HEK293 (cell line): ENCODE results near the gene CISH.

Experiments
- HOXD13 ChIP-seq: sonication (generic); formaldehyde crosslinking; IDR thresholded peaks from 2 replicates; pipeline ENCODE4 v1.8.0; 2022; ENCODE audit warnings: missing genetic modification reagents, borderline replicate concordance
- KLF7 ChIP-seq: fragments of 450-650 bp; formaldehyde crosslinking; IDR thresholded peaks from 2 replicates; pipeline ENCODE4 v1.5.1; 2016; ENCODE audit warnings: missing biosample characterization, missing genetic modification characterization, borderline replicate concordance
- KLF8 ChIP-seq: fragments of 450-650 bp; formaldehyde crosslinking; IDR thresholded peaks from 2 replicates; pipeline ENCODE4 v1.5.1; 2016; ENCODE audit warnings: missing biosample characterization, missing genetic modification characterization
- KLF9 ChIP-seq: fragments of 450-650 bp; formaldehyde crosslinking; IDR thresholded peaks from 2 replicates; pipeline ENCODE4 v1.5.1; 2016; ENCODE audit warnings: missing biosample characterization, missing genetic modification characterization, low read depth
- MEIS1 ChIP-seq: sonication (generic); formaldehyde crosslinking; IDR thresholded peaks from 2 replicates; pipeline ENCODE4 v1.8.1; 2022; ENCODE audit warnings: missing genetic modification reagents, mild to moderate bottlenecking, borderline replicate concordance
- MZF1 ChIP-seq: fragments of 450-650 bp; formaldehyde crosslinking; IDR thresholded peaks from 2 replicates; pipeline ENCODE4 v1.5.1; 2017; ENCODE audit warnings: missing biosample characterization, missing genetic modification characterization, borderline replicate concordance
- OSR2 ChIP-seq: fragments of 450-650 bp; formaldehyde crosslinking; IDR thresholded peaks from 2 replicates; pipeline ENCODE4 v1.5.1; 2016; ENCODE audit warnings: missing biosample characterization, missing genetic modification characterization
- REPIN1 ChIP-seq: fragments of 450-650 bp; formaldehyde crosslinking; IDR thresholded peaks from 2 replicates; pipeline ENCODE4 v1.5.1; 2017; ENCODE audit warnings: missing biosample characterization, missing genetic modification characterization, low read depth
- SP2 ChIP-seq: fragments of 450-650 bp; formaldehyde crosslinking; IDR thresholded peaks from 2 replicates; pipeline ENCODE4 v1.5.1; 2016; ENCODE audit warnings: missing biosample characterization, missing genetic modification characterization
- TCF7L2 ChIP-seq: IDR thresholded peaks from 2 replicates; pipeline ENCODE4 v1.6.1; 2011; ENCODE audit warnings: low read depth, mild to moderate bottlenecking, inconsistent platforms, low read length, moderate library complexity, borderline replicate concordance
- YY1 ChIP-seq: fragments of 450-650 bp; formaldehyde crosslinking; IDR thresholded peaks from 2 replicates; pipeline ENCODE4 v1.5.1; 2018; ENCODE audit warnings: missing biosample characterization, missing genetic modification characterization
- ZBTB11 ChIP-seq: fragments of 450-650 bp; formaldehyde crosslinking; conservative IDR thresholded peaks from 2 replicates; pipeline ENCODE4 v1.5.1; 2016; ENCODE audit warnings: low read depth, missing biosample characterization, missing genetic modification characterization
- ZBTB44 ChIP-seq: fragments of 450-650 bp; IDR thresholded peaks from 2 replicates; pipeline ENCODE4 v1.5.1; 2018; ENCODE audit warnings: missing biosample characterization, mild to moderate bottlenecking, missing genetic modification characterization
- ZFP3 ChIP-seq: fragments of 450-650 bp; formaldehyde crosslinking; IDR thresholded peaks from 2 replicates; pipeline ENCODE4 v1.5.1; 2016; ENCODE audit warnings: low read depth, missing biosample characterization, missing genetic modification characterization
- ZNF19 ChIP-seq: fragments of 450-650 bp; formaldehyde crosslinking; IDR thresholded peaks from 2 replicates; pipeline ENCODE4; 2016; ENCODE audit warnings: missing biosample characterization, missing genetic modification characterization, low read depth
- ZNF2 ChIP-seq: fragments of 450-650 bp; formaldehyde crosslinking; IDR thresholded peaks from 2 replicates; pipeline ENCODE4 v1.5.1; 2016; ENCODE audit warnings: missing biosample characterization, missing genetic modification characterization
- ZNF324 ChIP-seq: fragments of 450-650 bp; formaldehyde crosslinking; IDR thresholded peaks from 2 replicates; pipeline ENCODE4 v1.5.1; 2016; ENCODE audit warnings: missing biosample characterization, missing genetic modification characterization
- ZNF335 ChIP-seq: fragments of 450-650 bp; formaldehyde crosslinking; conservative IDR thresholded peaks from 2 replicates; pipeline ENCODE4 v1.5.1; 2016; ENCODE audit warnings: missing biosample characterization, missing genetic modification characterization
- ZNF530 ChIP-seq: fragments of 450-650 bp; formaldehyde crosslinking; IDR thresholded peaks from 2 replicates; pipeline ENCODE4 v1.5.1; 2016; ENCODE audit warnings: low read depth, missing biosample characterization, missing genetic modification characterization
- ZNF558 ChIP-seq: fragments of 450-650 bp; formaldehyde crosslinking; IDR thresholded peaks from 2 replicates; pipeline ENCODE4 v1.5.1; 2016; ENCODE audit warnings: missing biosample characterization, missing genetic modification characterization
- ZNF624 ChIP-seq: fragments of 450-650 bp; formaldehyde crosslinking; IDR thresholded peaks from 2 replicates; pipeline ENCODE4 v1.5.1; 2017; ENCODE audit warnings: missing biosample characterization, missing genetic modification characterization
- ZNF645 ChIP-seq: fragments of 450-650 bp; formaldehyde crosslinking; IDR thresholded peaks from 2 replicates; pipeline ENCODE4; 2016; ENCODE audit warnings: missing biosample characterization, missing genetic modification characterization
- ZNF777 ChIP-seq: fragments of 450-650 bp; formaldehyde crosslinking; IDR thresholded peaks from 2 replicates; pipeline ENCODE4 v1.5.1; 2017; ENCODE audit warnings: missing biosample characterization, missing genetic modification characterization, borderline replicate concordance
- ZNF830 ChIP-seq: fragments of 450-650 bp; IDR thresholded peaks from 2 replicates; pipeline ENCODE4 v1.5.0; 2018; ENCODE audit warnings: missing biosample characterization, missing genetic modification characterization, low read depth, mild to moderate bottlenecking, moderate library complexity
- ZSCAN30 ChIP-seq: fragments of 450-650 bp; IDR thresholded peaks from 2 replicates; pipeline ENCODE4 v1.5.1; 2018; ENCODE audit warnings: missing biosample characterization, mild to moderate bottlenecking, missing genetic modification characterization, moderate library complexity
- ZSCAN5A ChIP-seq: fragments of 450-650 bp; formaldehyde crosslinking; IDR thresholded peaks from 2 replicates; pipeline ENCODE4 v1.5.1; 2016; ENCODE audit warnings: missing biosample characterization, missing genetic modification characterization
- TF ChIP-seq, protein P1 (sequence below): fragments of 450-650 bp; formaldehyde crosslinking; IDR thresholded peaks from 2 replicates; pipeline ENCODE4 v1.5.1; 2017; ENCODE audit warnings: missing biosample characterization, missing genetic modification characterization
- TF ChIP-seq, protein P2 (sequence below): fragments of 450-650 bp; formaldehyde crosslinking; IDR thresholded peaks from 2 replicates; pipeline ENCODE4 v1.5.1; 2016; ENCODE audit warnings: missing biosample characterization, missing genetic modification characterization

Gene CISH

GRCh38 chr3:50568947-50569749 is 42.4 kb downstream of the CISH start, which contains the start of gene HEMK1 (continued):
- TF ChIP-seq MEIS1 (CRISPR knock-in tag) (no peak), ZBTB11 (peak; percentile 99), HOXD13 (no peak), ZNF645 (tag by site-specific recombination) (no peak), ZNF324 (tag by site-specific recombination) (peak; percentile 98), SP2 (peak; percentile 76), YY1 (tag by site-specific recombination) (peak; percentile 68), ZBTB44 (0 out of 2 replicates have a peak, but pooled peaks have one; percentile 32), OSR2 (tag by site-specific recombination) (no peak), ZNF2 (peak; percentile 80), ZNF335 (tag by site-specific recombination) (peak; percentile 87), ZNF830 (no peak), KLF8 (tag by site-specific recombination) (peak; percentile 92), ZSCAN5A (peak; percentile 61; the same call in 1 of the 2 replicates), ZNF624 (tag by site-specific recombination) (no peak), ZNF777 (peak; percentile 60; the same call in 1 of the 2 replicates), KLF7 (tag by site-specific recombination) (no peak), ZSCAN30 (tag by site-specific recombination) (peak; percentile 77), ZNF530 (tag by site-specific recombination) (no peak), ZNF558 (peak; percentile 45; the same call in 1 of the 2 replicates), ZNF19 (no peak), REPIN1 (no peak), ZFP3 (tag by site-specific recombination) (no peak), MZF1 (tag by site-specific recombination) (peak; percentile 88; the same call in 1 of the 2 replicates), TCF7L2 (no peak), KLF9 (tag by site-specific recombination) (peak; percentile 98)
- TF ChIP-seq, protein P1, sequence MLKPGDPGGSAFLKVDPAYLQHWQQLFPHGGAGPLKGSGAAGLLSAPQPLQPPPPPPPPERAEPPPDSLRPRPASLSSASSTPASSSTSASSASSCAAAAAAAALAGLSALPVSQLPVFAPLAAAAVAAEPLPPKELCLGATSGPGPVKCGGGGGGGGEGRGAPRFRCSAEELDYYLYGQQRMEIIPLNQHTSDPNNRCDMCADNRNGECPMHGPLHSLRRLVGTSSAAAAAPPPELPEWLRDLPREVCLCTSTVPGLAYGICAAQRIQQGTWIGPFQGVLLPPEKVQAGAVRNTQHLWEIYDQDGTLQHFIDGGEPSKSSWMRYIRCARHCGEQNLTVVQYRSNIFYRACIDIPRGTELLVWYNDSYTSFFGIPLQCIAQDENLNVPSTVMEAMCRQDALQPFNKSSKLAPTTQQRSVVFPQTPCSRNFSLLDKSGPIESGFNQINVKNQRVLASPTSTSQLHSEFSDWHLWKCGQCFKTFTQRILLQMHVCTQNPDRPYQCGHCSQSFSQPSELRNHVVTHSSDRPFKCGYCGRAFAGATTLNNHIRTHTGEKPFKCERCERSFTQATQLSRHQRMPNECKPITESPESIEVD (tag by site-specific recombination), result no peak
- TF ChIP-seq, protein P2, sequence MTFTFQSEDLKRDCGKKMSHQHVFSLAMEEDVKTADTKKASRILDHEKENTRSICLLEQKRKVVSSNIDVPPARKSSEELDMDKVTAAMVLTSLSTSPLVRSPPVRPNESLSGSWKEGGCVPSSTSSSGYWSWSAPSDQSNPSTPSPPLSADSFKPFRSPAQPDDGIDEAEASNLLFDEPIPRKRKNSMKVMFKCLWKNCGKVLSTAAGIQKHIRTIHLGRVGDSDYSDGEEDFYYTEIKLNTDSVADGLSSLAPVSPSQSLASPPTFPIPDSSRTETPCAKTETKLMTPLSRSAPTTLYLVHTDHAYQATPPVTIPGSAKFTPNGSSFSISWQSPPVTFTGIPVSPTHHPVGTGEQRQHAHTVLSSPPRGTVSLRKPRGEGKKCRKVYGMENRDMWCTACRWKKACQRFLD (tag by site-specific recombination), result no peak
